Measurements from ENCODE around the gene MTUS2. TPM values are rescaled to one million over a fixed set of nuclear protein-coding genes. Genes with fewer than 3 reads are reported as not detected.

MTUS2 gene
- total RNA-seq, 5 donors from 2014 or later (not counting 1 experiment from before 2014, with no cell fraction given), result 0.05 to 0.28 (median 0.12) TPM

DNA sequence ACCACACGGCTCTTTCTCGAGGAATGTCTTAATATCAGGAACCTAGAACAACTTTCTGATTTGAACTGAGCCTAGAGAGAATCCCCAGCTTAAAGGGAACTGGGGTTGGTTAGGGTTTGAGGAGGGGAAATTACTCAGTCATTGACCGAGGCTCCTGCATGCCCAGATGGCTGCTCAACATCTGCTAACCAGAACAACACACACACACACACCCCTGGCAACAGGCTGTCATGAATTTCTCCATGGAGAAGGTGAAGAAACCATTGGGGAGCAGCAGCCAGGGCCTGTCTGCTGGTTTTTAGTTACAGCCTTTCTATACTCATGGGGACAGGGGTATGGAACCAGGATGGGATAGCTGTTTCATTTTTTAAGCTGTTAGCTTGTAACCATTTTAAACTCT, 5.2 kb downstream of the MTUS2 start:
- CTCF ChIA-PET, result no interaction called here
- H3K36me3 ChIP-seq (ENCODE audit: control insufficient read depth in 2 of 2, extremely low read depth in 1 of 2, insufficient read depth in 1 of 2, low read length in 1 of 2), result no peaks in the 10 kb centered on the region
- Mint-ChIP-seq H3K4me1 (peaks cover 3 to 6% (median 5%) of the 10 kb centered on the region in 3 donors), H3K4me3 (no peak overlapping the region), H3K27ac (no peak overlapping the region), H3K27me3 (peaks cover 36 to 45% of the 10 kb centered on the region in 2 donors), H3K36me3 (no peaks in the 10 kb centered on the region), H3K9me3 (peaks cover 0 to 23% (median 15%) of the 10 kb centered on the region in 3 donors)
- H3K27ac ChIP-seq (ENCODE audit: low read length), result no peak overlapping the region
- no peaks in the 10 kb centered on the region for H3K9me3 ChIP-seq
- no peak overlapping the region for H3K4me3 ChIP-seq (ENCODE audit: control insufficient read depth in 1 of 2, extremely low read depth in 1 of 2, low read length in 1 of 2)
- POLR2A ChIA-PET, result no interaction called here
- peaks cover 0 to 10% of the 10 kb centered on the region in 2 experiments for H3K27me3 ChIP-seq (replicated peaks in 1 of 2; ENCODE audit: control insufficient read depth in 2 of 2, extremely low read depth in 1 of 2, insufficient read depth in 2 of 2, low read length in 1 of 2)
- DNase-seq (no peak), ATAC-seq (replicated peaks in 1 of 4) (no peak)
- WGBS (ENCODE audit: insufficient coverage), result no CpG with 5 or more reads among the region's 3 CpGs
- peaks cover 0 to 3% of the 10 kb centered on the region in 2 experiments for H3K4me1 ChIP-seq (ENCODE audit: control insufficient read depth in 1 of 2, extremely low read depth in 1 of 2, insufficient read depth in 2 of 2, low read length in 2 of 2)

DNA sequence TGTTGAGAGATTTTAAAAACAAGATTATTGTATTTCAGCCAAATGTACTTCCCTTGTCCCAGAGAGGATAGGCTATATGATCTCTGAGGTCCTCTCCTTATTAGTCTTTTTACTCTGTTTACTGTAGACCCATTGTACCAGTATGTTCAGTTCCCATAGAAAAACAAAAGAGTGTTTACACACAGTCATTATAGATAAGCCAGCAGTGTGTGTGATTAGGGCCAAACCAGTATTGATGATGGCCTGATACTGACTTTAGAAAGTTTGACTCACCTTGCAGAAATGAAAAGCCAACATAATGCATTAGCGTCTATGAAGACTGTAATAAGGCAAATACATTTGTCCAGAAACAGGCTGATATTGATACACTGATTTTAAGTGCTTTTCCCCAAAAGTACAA, 6.2 kb downstream of the MTUS2 start:
- peaks cover 28 to 39% of the 10 kb centered on the region in 2 donors for H3K27me3 Mint-ChIP-seq
- H3K4me1 Mint-ChIP-seq, result peaks cover 0 to 1% (median 0%) of the 10 kb centered on the region in 3 donors
- no peak overlapping the region for H3K27ac ChIP-seq (ENCODE audit: low read length)
- H3K27ac Mint-ChIP-seq, result no peak overlapping the region
- H3K36me3 ChIP-seq (ENCODE audit: control insufficient read depth in 2 of 2, extremely low read depth in 1 of 2, insufficient read depth in 1 of 2, low read length in 1 of 2), result no peaks in the 10 kb centered on the region
- peaks cover 2 to 33% (median 23%) of the 10 kb centered on the region in 3 donors for H3K9me3 Mint-ChIP-seq
- H3K27me3 ChIP-seq (replicated peaks in 1 of 2; ENCODE audit: control insufficient read depth in 2 of 2, extremely low read depth in 1 of 2, insufficient read depth in 2 of 2, low read length in 1 of 2), result peaks cover 0 to 6% of the 10 kb centered on the region in 2 experiments
- no peaks in the 10 kb centered on the region for H3K36me3 Mint-ChIP-seq
- no peak for ATAC-seq (replicated peaks in 1 of 4)
- no CpG with 5 or more reads among the region's 1 CpG for WGBS (ENCODE audit: insufficient coverage)
- no peak for DNase-seq
- H3K4me3 Mint-ChIP-seq, result no peak overlapping the region
- H3K4me3 ChIP-seq (ENCODE audit: control insufficient read depth in 1 of 2, extremely low read depth in 1 of 2, low read length in 1 of 2), result no peak overlapping the region
- no peaks in the 10 kb centered on the region for H3K4me1 ChIP-seq (ENCODE audit: control insufficient read depth in 1 of 2, extremely low read depth in 1 of 2, insufficient read depth in 2 of 2, low read length in 2 of 2)
- POLR2A ChIA-PET, result interaction anchor here in 1 of 2 donors (0.6 kb wide), 1 partner anchor 153 kb away, joined by 3 read pairs; no protein-coding TSS in a partner anchor
- H3K9me3 ChIP-seq, result peaks cover 4% of the 10 kb centered on the region
- CTCF ChIA-PET, result no interaction called here

DNA sequence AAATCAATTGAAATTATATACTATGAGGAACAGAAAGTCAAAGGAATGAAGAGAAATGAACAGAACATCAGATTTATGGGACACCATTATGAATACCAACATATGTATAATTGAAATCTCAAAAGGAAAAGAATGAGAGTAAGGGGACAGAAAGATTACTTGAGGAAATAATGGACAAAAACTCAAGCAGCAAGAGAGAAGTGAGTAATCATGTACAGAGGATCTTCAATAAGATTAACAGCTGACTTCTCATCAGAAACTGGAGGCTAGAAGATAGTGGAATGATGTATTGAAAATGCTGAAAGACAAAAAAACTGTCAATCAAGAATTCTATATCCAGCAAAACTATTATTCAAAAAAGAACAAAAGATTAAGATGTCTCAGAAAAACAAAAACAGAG, 10.4 kb downstream of the MTUS2 start:
- CTCF ChIA-PET, result interaction anchor here in 1 of 2 donors (0.5 kb wide), 1 partner anchor 925 kb away, joined by 3 read pairs; no protein-coding TSS in a partner anchor
- ATAC-seq (replicated peaks in 1 of 4), result no peak
- no peak overlapping the region for H3K27ac Mint-ChIP-seq

DNA sequence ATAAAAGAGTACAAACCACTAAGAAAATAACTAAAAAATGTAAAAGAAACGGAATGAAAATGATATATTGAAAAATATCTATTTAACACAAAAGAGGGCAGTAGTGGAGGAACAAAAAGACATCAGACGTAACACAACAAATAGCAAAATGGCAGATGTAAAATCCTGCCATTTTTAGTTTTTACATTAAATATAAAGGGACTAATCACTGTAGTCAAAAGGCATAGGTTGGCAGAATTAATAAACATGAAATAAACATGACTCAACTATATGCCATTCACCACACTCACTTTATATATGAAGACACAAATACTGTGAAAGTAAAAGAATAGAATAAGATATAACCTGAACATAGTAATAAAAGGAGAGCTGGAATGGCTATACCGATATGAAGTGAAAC, 11.0 kb downstream of the MTUS2 start:
- no peak overlapping the region for H3K27ac Mint-ChIP-seq
- H3K4me3 ChIP-seq (ENCODE audit: control insufficient read depth in 1 of 2, extremely low read depth in 1 of 2, low read length in 1 of 2), result no peak overlapping the region
- no peaks in the 10 kb centered on the region for H3K36me3 ChIP-seq (ENCODE audit: control insufficient read depth in 2 of 2, extremely low read depth in 1 of 2, insufficient read depth in 1 of 2, low read length in 1 of 2)
- ChIA-PET POLR2A (no interaction called here), CTCF (no interaction called here)
- H3K4me3 Mint-ChIP-seq, result no peak overlapping the region
- H3K36me3 Mint-ChIP-seq, result no peaks in the 10 kb centered on the region
- DNase-seq, result no peak
- H3K4me1 Mint-ChIP-seq, result no peaks in the 10 kb centered on the region
- no peaks in the 10 kb centered on the region for H3K4me1 ChIP-seq (ENCODE audit: control insufficient read depth in 1 of 2, extremely low read depth in 1 of 2, insufficient read depth in 2 of 2, low read length in 2 of 2)
- no CpG with 5 or more reads among the region's 3 CpGs for WGBS (ENCODE audit: insufficient coverage)
- H3K9me3 Mint-ChIP-seq, result peaks cover 3 to 35% (median 23%) of the 10 kb centered on the region in 3 donors
- no peak overlapping the region for H3K27ac ChIP-seq (ENCODE audit: low read length)
- H3K27me3 Mint-ChIP-seq, result no peaks in the 10 kb centered on the region
- no peaks in the 10 kb centered on the region for H3K27me3 ChIP-seq (replicated peaks in 1 of 2; ENCODE audit: control insufficient read depth in 2 of 2, extremely low read depth in 1 of 2, insufficient read depth in 2 of 2, low read length in 1 of 2)
- no peak for ATAC-seq (replicated peaks in 1 of 4)
- peaks cover 4% of the 10 kb centered on the region for H3K9me3 ChIP-seq

More for the DNA sequence above, 10.4 kb downstream of the MTUS2 start:
- H3K4me3 Mint-ChIP-seq, result no peak overlapping the region
- Histone ChIP-seq H3K36me3 (ENCODE audit: control insufficient read depth in 2 of 2, extremely low read depth in 1 of 2, insufficient read depth in 1 of 2, low read length in 1 of 2) (no peaks in the 10 kb centered on the region), H3K4me3 (ENCODE audit: control insufficient read depth in 1 of 2, extremely low read depth in 1 of 2, low read length in 1 of 2) (no peak overlapping the region), H3K9me3 (peaks cover 4% of the 10 kb centered on the region), H3K27me3 (replicated peaks in 1 of 2; ENCODE audit: control insufficient read depth in 2 of 2, extremely low read depth in 1 of 2, insufficient read depth in 2 of 2, low read length in 1 of 2) (no peaks in the 10 kb centered on the region), H3K27ac (ENCODE audit: low read length) (no peak overlapping the region), H3K4me1 (ENCODE audit: control insufficient read depth in 1 of 2, extremely low read depth in 1 of 2, insufficient read depth in 2 of 2, low read length in 2 of 2) (no peaks in the 10 kb centered on the region)
- no peaks in the 10 kb centered on the region for H3K4me1 Mint-ChIP-seq
- peaks cover 0 to under 1% of the 10 kb centered on the region in 2 donors for H3K27me3 Mint-ChIP-seq
- no peak for DNase-seq
- H3K9me3 Mint-ChIP-seq, result peaks cover 3 to 35% (median 23%) of the 10 kb centered on the region in 3 donors
- POLR2A ChIA-PET, result no interaction called here
- H3K36me3 Mint-ChIP-seq, result no peaks in the 10 kb centered on the region

DNA sequence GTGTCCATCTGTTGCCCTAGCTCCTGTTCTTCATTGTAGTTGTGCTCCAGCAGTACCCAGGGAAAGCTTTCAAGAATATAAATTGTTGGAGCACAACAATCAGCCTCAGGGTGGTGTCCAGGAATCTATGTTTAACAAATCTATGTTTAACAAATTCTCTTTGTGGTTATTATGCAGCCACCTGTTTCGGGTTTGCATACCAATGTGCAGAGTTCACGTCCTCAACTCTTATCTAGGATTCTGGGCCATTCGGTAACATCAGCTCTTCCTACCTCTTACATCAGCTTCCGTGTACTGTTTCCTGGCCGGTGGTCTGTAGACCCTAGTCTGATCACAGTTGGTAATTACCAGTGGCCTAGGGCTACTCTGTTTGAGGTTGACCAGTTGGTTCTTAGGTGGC, 17.0 kb downstream of the MTUS2 start:
- H3K9me3 Mint-ChIP-seq, result no peaks in the 10 kb centered on the region
- Histone ChIP-seq H3K36me3 (ENCODE audit: control insufficient read depth in 2 of 2, extremely low read depth in 1 of 2, insufficient read depth in 1 of 2, low read length in 1 of 2) (no peaks in the 10 kb centered on the region), H3K4me1 (ENCODE audit: control insufficient read depth in 1 of 2, extremely low read depth in 1 of 2, insufficient read depth in 2 of 2, low read length in 2 of 2) (no peaks in the 10 kb centered on the region), H3K27ac (ENCODE audit: low read length) (no peak overlapping the region), H3K27me3 (replicated peaks in 1 of 2; ENCODE audit: control insufficient read depth in 2 of 2, extremely low read depth in 1 of 2, insufficient read depth in 2 of 2, low read length in 1 of 2) (peaks cover 3% of the 10 kb centered on the region in 2 experiments), H3K9me3 (no peaks in the 10 kb centered on the region), H3K4me3 (ENCODE audit: control insufficient read depth in 1 of 2, extremely low read depth in 1 of 2, low read length in 1 of 2) (no peak overlapping the region)
- CTCF ChIA-PET, result no interaction called here
- H3K4me1 Mint-ChIP-seq, result no peaks in the 10 kb centered on the region
- H3K36me3 Mint-ChIP-seq, result no peaks in the 10 kb centered on the region
- WGBS (ENCODE audit: insufficient coverage), result 96% methylated on average over 3 of the region's 5 CpGs
- no peak for DNase-seq
- no peak for ATAC-seq (replicated peaks in 1 of 4)
- no peak overlapping the region for H3K4me3 Mint-ChIP-seq
- peaks cover 5% of the 10 kb centered on the region in 2 donors for H3K27me3 Mint-ChIP-seq
- no peak overlapping the region for H3K27ac Mint-ChIP-seq
- POLR2A ChIA-PET, result no interaction called here

DNA sequence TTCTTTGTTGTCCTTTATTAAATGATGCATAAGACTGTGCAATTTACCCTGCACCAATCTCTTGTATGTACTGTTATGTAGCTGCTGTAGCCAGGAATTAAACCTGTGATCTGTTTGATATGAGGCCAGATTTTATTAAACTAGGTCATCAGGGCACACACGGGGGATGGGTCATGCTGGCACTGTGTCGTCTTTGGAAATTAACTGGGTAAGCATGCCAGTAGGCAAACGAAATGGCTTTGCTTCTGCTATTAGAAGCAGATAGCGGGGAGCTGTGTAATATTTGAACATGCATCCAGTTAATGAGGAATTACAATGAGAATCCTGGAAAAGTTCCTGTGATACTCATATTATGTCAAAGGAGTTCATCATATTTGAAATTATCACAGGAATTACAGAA, 23.5 kb downstream of the MTUS2 start:
- Mint-ChIP-seq H3K36me3 (no peaks in the 10 kb centered on the region), H3K9me3 (no peaks in the 10 kb centered on the region), H3K4me3 (no peak overlapping the region), H3K4me1 (no peaks in the 10 kb centered on the region), H3K27ac (no peak overlapping the region), H3K27me3 (peaks cover 3 to 18% of the 10 kb centered on the region in 2 donors)
- H3K36me3 ChIP-seq (ENCODE audit: control insufficient read depth in 2 of 2, extremely low read depth in 1 of 2, insufficient read depth in 1 of 2, low read length in 1 of 2), result no peaks in the 10 kb centered on the region
- ATAC-seq (replicated peaks in 1 of 4), result no peak
- ChIA-PET POLR2A (interaction anchor here in 1 of 2 donors (0.6 kb wide), 1 partner anchor 1043 kb away, joined by 3 read pairs; no protein-coding TSS in a partner anchor), CTCF (no interaction called here)
- no peak for DNase-seq
- 80% methylated on average over 1 of the region's 4 CpGs for WGBS (ENCODE audit: insufficient coverage)
- no peak overlapping the region for H3K4me3 ChIP-seq (ENCODE audit: control insufficient read depth in 1 of 2, extremely low read depth in 1 of 2, low read length in 1 of 2)
- H3K4me1 ChIP-seq (ENCODE audit: control insufficient read depth in 1 of 2, extremely low read depth in 1 of 2, insufficient read depth in 2 of 2, low read length in 2 of 2), result no peaks in the 10 kb centered on the region
- no peak overlapping the region for H3K27ac ChIP-seq (ENCODE audit: low read length)
- H3K27me3 ChIP-seq (replicated peaks in 1 of 2; ENCODE audit: control insufficient read depth in 2 of 2, extremely low read depth in 1 of 2, insufficient read depth in 2 of 2, low read length in 1 of 2), result peaks cover 4% of the 10 kb centered on the region in 2 experiments
- H3K9me3 ChIP-seq, result no peaks in the 10 kb centered on the region

DNA sequence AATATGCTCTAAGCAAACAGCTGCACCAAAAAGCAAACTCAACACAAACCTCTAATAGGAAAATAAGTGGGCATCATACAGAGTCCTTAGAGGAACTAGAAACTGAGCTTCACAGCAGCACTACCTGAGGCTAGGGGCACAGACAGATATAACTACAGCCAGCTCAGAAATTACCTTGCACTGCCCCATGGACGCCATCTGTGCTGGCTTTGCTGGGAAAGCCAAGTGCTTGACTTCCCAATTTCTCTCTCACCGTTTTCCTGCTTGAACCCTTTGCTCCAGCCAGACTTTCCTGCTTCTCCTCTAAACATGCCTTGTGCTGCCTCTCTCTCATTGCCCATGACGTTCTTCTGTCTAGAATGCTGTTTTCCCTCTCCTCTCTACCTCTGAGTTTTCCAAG, 29.3 kb downstream of the MTUS2 start:
- WGBS (ENCODE audit: insufficient coverage), result 66% methylated on average over 3 of the region's 3 CpGs
- CTCF ChIA-PET, result no interaction called here

More for the DNA sequence above, 29.3 kb downstream of the MTUS2 start:
- no peaks in the 10 kb centered on the region for H3K9me3 ChIP-seq
- H3K4me3 ChIP-seq (ENCODE audit: control insufficient read depth in 1 of 2, extremely low read depth in 1 of 2, low read length in 1 of 2), result no peak overlapping the region
- Mint-ChIP-seq H3K4me1 (no peaks in the 10 kb centered on the region), H3K27me3 (peaks cover 4 to 28% of the 10 kb centered on the region in 2 donors), H3K27ac (no peak overlapping the region), H3K4me3 (no peak overlapping the region), H3K9me3 (no peaks in the 10 kb centered on the region), H3K36me3 (no peaks in the 10 kb centered on the region)
- H3K27me3 ChIP-seq (replicated peaks in 1 of 2; ENCODE audit: control insufficient read depth in 2 of 2, extremely low read depth in 1 of 2, insufficient read depth in 2 of 2, low read length in 1 of 2), result peaks cover 2 to 4% of the 10 kb centered on the region in 2 experiments
- no peaks in the 10 kb centered on the region for H3K4me1 ChIP-seq (ENCODE audit: control insufficient read depth in 1 of 2, extremely low read depth in 1 of 2, insufficient read depth in 2 of 2, low read length in 2 of 2)
- no peak overlapping the region for H3K27ac ChIP-seq (ENCODE audit: low read length)
- POLR2A ChIA-PET, result no interaction called here
- DNase-seq (no peak), ATAC-seq (replicated peaks in 1 of 4) (no peak)
- H3K36me3 ChIP-seq (ENCODE audit: control insufficient read depth in 2 of 2, extremely low read depth in 1 of 2, insufficient read depth in 1 of 2, low read length in 1 of 2), result no peaks in the 10 kb centered on the region

All from T-cell (primary cell).